Transverse colon (tissue), 4 donors: ENCODE measurements around the gene WNK2.

Experiments used
- EP300 ChIP-seq: sonication (generic); formaldehyde crosslinking; IDR thresholded peaks from one replicate; pipeline ENCODE4 v1.6.1; 2017; ENCODE audit warnings: antibody characterized with exemption, low read depth
- POLR2A ChIP-seq: fragments of 450-650 bp; IDR thresholded peaks from one replicate; pipeline ENCODE4 v1.6.1; 2016; ENCODE audit warnings: antibody characterized with exemption, mild to moderate bottlenecking, moderate library complexity
- POLR2AphosphoS5 ChIP-seq, 3 donors: sonication (generic); formaldehyde crosslinking; IDR thresholded peaks; one replicate each; pipeline ENCODE4 v1.6.1; 2016; ENCODE audit warnings: antibody characterized with exemption in 3 of 3
- TF ChIP-seq, protein P1 (sequence below), 5 experiments: fragments of 200-600 bp in 3 of 5; fragments of 450-650 bp in 2 of 5; sonication (generic) in 3 of 5; IDR thresholded peaks; 1 replicate in 2 of 5; 2 replicates in 3 of 5; pipeline ENCODE4 v1.5.1; 2016 to 2017; ENCODE audit warnings: antibody characterized with exemption in 5 of 5, inconsistent platforms in 3 of 5, mild to moderate bottlenecking in 2 of 5, moderate library complexity in 1 of 5

DNA sequence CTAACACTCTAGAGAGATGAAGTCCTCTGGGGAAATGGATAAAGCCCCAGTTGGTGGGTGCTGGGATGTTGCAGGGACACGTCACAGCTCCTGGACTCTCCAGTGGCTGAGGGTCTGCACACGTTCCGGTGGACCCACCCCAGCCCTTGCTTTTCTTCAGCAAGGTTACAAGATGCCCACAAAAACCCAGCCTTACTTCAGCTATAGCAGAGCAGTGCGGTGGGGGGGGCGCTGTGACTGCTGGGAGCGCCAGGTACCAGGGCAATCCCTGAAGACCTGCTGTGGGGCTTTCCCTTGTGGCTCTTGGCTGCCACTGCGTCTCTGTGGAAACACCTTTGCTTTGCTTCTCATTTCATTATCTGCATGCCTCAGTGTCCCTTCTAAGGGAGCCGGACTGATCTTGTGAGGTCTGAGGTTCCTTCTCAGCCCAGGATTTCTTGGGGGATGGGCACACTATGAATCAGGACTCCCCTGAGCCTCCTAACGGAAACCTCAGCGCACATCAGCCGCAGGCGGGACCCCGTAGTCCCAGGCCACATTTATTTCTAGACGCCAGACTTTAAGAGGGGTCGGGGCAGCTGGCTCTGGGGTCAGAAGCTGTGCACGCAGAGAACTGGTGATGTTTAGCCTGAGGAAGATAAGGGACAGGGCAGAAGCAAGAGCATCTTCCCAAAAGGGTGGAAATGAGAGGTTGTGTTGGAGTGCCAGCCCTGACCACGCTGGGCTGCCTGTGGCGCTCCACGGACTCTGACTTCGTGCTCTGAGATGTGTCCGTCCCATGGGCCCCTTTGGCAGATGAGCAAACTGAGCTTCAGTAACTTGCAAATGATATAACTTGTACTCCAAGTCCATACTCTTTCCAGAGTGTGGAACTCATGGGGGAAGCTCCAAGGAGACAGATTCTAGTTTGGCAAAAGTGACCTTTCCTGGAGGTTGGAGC lies 106.8 kb downstream of the WNK2 start:
- no peak for TF ChIP-seq POLR2AphosphoS5 (IDR thresholded peaks at IDR 0.05)
- no peak for TF ChIP-seq POLR2A
- TF ChIP-seq, protein P1, sequence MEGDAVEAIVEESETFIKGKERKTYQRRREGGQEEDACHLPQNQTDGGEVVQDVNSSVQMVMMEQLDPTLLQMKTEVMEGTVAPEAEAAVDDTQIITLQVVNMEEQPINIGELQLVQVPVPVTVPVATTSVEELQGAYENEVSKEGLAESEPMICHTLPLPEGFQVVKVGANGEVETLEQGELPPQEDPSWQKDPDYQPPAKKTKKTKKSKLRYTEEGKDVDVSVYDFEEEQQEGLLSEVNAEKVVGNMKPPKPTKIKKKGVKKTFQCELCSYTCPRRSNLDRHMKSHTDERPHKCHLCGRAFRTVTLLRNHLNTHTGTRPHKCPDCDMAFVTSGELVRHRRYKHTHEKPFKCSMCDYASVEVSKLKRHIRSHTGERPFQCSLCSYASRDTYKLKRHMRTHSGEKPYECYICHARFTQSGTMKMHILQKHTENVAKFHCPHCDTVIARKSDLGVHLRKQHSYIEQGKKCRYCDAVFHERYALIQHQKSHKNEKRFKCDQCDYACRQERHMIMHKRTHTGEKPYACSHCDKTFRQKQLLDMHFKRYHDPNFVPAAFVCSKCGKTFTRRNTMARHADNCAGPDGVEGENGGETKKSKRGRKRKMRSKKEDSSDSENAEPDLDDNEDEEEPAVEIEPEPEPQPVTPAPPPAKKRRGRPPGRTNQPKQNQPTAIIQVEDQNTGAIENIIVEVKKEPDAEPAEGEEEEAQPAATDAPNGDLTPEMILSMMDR (IDR thresholded peaks at IDR 0.05): no peak
- TF ChIP-seq EP300: no peak
